Stimulated activated CD8-positive, alpha-beta memory T cell treated with anti-CD3 and anti-CD28 coated beads, Interleukin-12 subunit alpha, Interleukin-12 subunit beta, amount 100 ng/mL, for 4 hours (primary cell): ENCODE data around the gene KCNAB2.

ENCODE experiments used
- DNase-seq: peaks from one replicate; pipeline ENCODE4 v3.0.0-alpha.2; 2020; ENCODE audit warnings: low read depth

KCNAB2 gene

DNA sequence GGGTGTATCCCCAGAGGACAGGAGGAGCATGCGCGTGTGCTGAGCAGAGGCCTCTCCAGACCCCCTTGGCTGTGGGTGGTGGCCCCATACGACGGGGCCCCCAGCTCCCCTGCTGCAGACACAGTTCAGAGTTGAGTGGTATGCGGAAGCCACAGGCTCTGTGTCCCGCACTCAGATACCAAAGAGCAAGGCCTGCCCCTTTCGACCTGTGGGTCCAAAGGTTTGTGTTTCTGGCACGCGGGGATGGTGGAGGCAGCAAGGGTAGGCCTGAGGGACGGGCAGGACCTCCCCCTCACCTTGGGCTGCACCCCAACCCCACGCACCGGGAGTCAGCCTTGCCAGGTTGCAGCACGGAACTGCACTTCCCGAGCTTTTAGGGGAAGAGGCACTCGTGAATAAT lies at the start of gene KCNAB2:
Gene KCNAB2, plus strand, starts transcription at position 328 of the 400 bp plus-strand sequence. CDS start 5,649 bp downstream, outside the sequence.
- DNase-seq: no peak

DNA sequence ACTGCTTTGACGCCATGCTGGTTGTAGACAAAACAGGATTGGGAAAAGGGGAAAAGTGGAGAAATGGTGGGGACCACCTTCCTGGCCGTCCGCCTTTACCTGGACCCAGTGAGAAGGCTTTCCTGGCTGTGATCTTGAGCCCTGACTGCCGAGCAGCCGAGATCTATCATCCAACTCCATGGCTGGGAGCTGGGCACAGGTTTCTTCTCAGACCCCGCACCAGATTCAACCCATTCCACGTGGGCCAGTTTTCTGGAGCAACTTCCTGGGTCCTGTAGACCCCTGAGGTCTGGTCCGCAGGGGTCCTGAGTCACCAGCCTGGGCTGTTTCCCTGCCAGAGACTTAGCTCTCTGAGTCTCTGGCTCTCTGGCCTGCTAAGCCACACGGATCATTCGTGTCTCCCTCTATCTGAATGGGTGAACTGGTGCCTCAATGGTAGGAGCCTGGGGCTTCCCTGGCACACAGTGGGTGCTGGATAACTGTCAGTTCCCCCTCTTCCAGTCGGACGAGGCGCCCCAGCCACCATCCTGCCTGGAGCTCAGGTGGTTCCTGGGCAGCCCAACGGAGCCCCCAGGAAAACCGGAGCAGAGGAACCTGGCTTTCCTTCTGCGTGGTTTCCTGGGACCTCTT lies 48.9 kb upstream of the KCNAB2 start:
- no peak for DNase-seq

DNA sequence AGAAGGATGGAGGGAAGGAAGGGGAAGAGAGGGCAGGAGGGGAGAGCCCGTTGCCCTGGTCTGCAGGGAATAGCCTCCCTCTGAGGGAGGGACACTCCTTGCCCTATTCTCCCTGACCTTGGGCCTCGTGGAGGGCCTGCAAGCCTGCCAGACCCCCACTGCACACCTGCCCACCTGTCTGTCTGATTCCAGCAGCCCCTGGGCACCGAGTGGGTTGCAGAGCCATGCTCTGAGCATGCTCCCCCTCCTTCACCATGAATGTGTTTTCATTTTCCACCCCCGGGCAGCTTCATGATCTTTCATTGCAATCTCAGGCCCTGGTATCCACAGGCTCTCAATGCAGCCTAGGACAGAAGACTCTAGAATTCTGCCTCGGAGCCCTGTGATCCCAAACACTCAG lies 48.4 kb upstream of the KCNAB2 start:
- no peak for DNase-seq

- DNase-seq: no peak
Observed at GRCh38 chr1:5998051-5998905, 47.4 kb upstream of the KCNAB2 start.

- DNase-seq: no peak
Observed at GRCh38 chr1:5998906-5999301, 46.8 kb upstream of the KCNAB2 start.

- DNase-seq: no peak
Observed at GRCh38 chr1:5999711-6000443, 45.8 kb upstream of the KCNAB2 start.

- no peak for DNase-seq
Observed at GRCh38 chr1:6000444-6001288, 45.0 kb upstream of the KCNAB2 start.

DNA sequence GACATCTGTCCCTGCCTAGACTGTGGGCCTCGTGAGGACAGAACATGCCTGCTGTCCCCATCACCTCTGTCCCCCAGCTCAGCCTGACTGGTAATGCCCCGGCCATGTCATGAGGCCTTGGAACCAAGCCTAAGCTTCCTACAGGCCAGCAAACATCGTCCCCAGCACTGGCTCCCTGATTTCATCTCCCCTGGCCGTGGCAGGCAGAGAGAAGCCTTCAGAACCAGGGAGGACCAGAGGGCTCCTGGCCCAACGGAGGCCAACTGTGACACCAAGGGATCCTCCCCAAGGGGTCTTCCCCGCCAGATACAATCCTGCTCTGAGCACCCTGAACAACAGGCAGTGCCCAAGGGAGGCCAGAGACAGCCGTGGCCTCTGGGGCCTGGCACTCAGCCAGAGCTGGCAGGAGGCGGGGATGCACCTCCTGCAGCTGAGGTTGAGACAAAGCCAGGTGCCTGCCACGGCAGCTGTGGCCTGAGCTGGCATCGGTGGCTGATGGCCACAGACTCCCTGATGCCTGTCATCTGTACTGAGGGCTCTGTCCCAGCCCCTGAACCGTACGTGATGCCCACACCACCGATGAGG lies 43.6 kb upstream of the KCNAB2 start:
- no peak for DNase-seq

GRCh38 chr1:6002714-6003501 lies 42.8 kb upstream of the KCNAB2 start:
- DNase-seq: no peak

DNA sequence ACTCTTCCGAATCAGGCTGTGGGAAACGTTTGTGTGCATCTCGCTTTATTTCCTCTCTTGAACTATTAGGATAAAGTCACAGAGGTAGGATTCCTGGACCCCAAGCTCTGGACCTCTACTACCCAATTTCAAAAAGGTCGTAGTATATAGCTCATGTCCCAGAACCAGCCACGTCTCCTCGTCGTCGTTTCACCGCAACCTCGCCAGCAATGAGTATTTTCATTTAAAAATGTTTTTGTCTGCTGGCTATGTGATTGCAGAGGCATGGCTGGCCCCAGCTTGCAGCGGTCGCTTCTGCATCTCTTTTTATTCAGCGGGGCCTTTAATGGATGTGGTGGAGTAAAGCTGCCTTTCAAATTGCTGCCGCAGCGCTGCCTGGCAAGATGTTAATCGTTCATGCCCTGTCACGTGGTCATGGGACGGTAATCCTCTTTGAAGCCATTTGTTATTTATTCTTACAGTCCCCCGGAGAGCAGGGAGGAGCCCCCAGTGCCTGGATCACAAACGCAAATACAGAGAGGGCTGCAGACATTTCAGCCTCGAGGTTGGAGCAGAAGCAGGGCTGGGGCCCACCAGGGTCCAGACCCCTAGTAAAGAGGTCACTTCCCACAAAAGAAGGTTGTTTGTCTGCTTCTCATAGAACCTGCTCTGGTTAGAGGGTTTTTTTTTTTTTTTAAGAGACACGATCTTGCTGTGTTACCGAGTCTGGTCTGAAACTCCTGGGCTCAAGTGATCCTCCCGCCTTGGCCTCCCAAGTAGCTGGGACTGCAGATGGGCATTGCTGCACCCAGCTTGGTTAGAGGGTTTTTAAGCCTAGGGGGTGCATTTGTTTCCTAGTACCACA lies 41.9 kb upstream of the KCNAB2 start:
- DNase-seq: no peak

DNA sequence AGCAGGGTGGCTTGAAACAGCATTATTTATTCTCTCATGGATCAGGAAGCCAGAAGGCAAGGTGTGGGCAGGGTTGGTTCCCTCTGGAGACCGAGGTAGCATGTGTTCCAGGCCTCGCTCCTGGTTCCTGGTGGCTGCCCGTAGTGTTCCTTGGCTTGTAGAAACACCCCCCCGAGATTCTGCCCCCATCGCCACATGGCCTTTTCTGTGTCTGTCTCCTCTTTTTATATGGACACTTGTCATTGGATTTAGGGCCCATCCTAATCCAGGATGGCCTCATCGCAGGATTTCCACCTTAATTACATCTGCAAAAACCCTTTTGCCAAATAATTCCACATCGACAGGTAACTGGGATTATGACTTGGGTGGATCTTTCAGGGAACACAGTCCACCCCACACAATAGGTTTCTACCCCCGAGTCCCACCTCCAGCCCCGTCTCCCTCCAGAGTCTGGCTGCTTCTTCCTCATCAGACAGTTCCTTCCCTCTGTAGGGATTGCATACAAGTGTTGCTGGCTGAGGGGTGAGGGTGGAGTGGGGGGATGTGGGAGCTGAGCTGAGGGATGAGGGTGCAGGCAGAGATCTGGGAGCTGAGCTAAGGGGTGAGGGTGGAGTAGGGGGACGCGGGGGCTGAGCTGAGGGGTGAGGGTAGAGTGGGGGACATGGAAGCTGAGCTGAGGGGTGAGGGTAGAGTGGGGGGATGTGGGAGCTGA lies 41.1 kb upstream of the KCNAB2 start:
- DNase-seq: no peak

DNA sequence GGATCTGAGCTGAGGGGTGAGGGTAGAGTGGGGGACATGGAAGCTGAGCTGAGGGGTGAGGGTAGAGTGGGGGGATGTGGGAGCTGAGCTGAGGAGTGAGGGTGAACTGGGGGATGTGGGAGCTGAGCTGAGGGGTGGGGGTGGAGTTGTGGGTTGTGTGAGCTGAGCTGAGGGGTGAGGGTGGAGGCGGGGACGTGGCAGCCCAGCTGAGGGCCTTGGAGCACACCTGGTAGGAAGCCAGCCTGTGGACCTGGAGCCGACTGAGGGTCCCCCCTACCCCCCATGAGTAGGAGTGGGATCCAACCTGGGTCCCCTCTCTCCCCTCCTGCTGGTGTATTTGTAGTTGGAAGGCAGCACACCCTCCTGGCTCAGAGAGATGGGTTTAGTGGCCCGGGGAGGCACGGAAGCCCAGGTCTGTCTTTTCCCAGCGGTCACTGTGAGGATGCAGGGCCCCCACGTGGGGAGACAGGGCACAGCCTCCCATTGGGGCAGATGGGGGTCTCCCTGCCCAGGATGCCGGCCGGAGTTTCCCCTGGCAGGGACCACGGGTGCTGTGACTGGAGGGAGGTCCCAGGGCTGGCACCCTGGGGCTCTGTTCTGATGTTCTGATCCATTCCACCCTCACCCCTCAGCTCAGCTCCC lies 40.3 kb upstream of the KCNAB2 start:
- no peak for DNase-seq

DNA sequence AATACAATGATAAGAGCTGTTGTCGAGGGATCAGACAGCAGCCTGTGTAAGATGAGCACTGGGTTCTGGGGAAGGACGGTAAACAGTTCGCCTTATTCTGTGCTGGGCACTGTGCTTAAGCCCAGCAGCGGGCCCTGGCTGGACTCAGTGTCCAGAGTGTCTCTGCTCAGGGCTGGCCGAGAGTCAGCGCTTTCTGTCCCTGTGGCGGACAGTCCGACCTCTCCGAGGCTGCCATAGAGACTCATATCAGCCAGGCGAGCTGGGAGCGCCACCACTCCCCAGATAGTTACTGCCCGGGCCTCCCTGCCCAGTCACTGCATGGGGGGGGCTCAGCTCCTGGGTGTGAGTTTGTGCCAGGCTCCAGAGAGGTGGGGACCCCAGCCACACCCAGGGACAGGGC lies 38.8 kb upstream of the KCNAB2 start:
- no peak for DNase-seq

- DNase-seq: no peak
Observed at GRCh38 chr1:6007318-6008083, 38.2 kb upstream of the KCNAB2 start.

DNA sequence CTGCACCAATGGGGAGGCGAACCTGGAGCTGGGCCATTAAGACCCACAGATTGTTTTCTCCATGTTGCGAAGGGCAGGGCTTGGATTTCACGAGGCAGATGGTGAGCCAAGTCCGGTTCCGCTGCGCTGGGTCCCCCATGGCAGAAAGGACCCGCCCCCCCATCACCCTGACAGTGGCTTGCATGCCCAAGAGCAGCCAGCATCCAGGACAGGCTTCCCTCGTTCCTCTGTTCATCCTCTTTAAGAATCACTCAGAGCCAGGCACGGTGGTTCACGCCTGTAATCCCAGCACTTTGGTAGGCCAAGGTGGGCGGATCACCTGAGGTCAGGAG lies 37.6 kb upstream of the KCNAB2 start:
- no peak for DNase-seq

DNA sequence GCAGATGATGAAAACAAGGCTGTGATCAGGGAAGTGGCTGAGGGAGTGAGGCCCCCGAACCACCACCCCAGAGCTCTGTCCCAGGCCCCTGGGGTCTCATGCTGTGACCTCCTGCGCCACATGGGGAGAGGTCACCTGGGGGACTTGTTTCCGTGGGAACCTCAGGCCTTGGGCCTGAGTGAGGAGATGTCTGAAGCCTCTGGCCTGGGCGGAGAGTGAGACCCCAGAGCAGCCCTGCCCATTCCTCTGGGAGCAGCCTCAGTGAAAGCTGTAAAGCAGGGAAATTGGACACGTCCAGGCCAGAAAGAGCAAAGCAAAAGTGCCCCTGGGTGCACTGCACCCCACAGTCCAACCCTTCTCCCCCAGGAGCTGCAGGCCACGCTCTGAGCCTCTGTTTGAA lies 37.0 kb upstream of the KCNAB2 start:
- no peak for DNase-seq

DNA sequence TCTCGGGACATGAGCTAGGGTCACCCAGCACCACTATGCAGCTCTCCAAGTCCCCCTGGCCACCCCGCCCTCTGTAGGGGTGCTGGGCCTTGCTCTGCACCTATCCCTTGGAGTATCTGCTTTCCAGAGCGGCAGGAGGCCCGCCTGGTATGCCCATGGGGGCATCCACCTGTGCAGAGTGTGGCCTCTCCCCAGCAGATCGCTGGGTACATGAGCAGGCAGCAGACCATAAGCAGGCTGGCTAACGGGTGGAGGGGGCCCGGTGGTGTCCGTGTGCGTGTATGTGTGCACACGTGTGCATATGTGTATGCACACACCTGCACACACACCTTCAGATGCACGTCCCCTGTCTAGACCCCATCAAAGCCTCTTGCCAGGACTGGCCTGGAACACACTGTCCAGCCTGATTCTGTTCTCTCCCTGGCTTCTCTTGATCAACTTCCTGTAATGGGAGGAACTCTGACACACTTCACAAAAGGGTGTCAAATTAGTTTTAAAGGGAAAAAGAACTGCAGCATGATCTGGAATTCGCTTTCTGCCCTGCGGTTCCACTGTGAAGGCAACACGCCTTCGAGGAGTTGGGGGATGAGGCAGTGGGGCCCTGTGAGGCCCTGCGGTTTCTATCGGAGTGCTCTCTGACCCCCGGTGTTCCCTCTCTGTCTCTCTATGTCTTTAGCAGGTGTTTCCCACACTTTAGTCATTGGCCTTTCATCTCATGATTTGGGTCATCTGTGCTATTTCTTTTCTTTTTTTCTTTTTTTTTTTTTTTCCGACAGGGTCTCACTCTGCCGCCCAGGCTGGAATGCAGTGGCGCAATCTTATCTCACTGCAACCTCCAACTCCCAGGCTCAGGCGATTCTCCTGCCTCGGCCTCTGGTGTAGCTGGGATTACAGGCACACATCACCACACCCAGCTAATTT lies 36.3 kb upstream of the KCNAB2 start:
- no peak for DNase-seq
